Endothelial cell of umbilical vein (primary cell): ENCODE data around the gene EEF1A1. TPM values are rescaled to one million over a fixed set of nuclear protein-coding genes. Genes with fewer than 3 reads are reported as not detected.

Experiments used
- BruUV-seq: library from RNA; stranded (reverse); fragments of 400-500 nt; replicated peaks from 2 replicates; lab custom pipeline; 2021; lab: Mats Ljungman, UMichigan
- CTCF ChIA-PET: fragments of 300-600, 350-600 bp; sonication (Branson Sonifier 250); formaldehyde crosslinking; loops from one replicate; lab custom pipeline; 2021; ENCODE audit warnings: antibody characterized with exemption, inconsistent platforms; lab: Charles Lee
- POLR2A ChIA-PET: fragments of 300-600, 350-600 bp; sonication (Branson Sonifier 250); formaldehyde crosslinking; loops from one replicate; lab custom pipeline; 2021; ENCODE audit warnings: antibody characterized with exemption, inconsistent platforms; lab: Charles Lee
- DNase-seq: peaks from one replicate; pipeline ENCODE4 v3.0.0-alpha.2; 2011; ENCODE audit warnings: low read depth, low spot score
- FAIRE-seq: peaks from 2 replicates; lab custom pipeline; 2011; peaks lifted over from hg19 to GRCh38; lab: Jason Lieb, UNC
- H2AFZ ChIP-seq: 2 replicates; pipeline ENCODE4 v1.6.0; 2012; ENCODE audit warnings: low read depth, low read length, control low read depth, inconsistent platforms
- H3K27ac ChIP-seq: 2 replicates; pipeline ENCODE4 v1.5.1; 2011; ENCODE audit warnings: low read depth, mild to moderate bottlenecking, control low read depth, low read length, moderate library complexity; ENCODE audit not compliant: insufficient read depth
- H3K27me3 ChIP-seq, 2 experiments: 2 replicates each; pipeline versions ENCODE4 v1.6.0 to v1.6.1; 2011; ENCODE audit warnings: low read length in 2 of 2, mixed read lengths in 1 of 2; ENCODE audit not compliant: control insufficient read depth in 2 of 2, insufficient read depth in 2 of 2
- H3K36me3 ChIP-seq, 2 experiments: 2 replicates in 1 of 2; 3 replicates in 1 of 2; pipeline ENCODE4 v1.5.1; 2011; ENCODE audit warnings: low read length in 2 of 2, mild to moderate bottlenecking in 1 of 2, moderate library complexity in 1 of 2; ENCODE audit not compliant: control insufficient read depth in 2 of 2, insufficient read depth in 2 of 2; ENCODE audit errors: extremely low read depth in 1 of 2
- H3K4me1 ChIP-seq: 3 replicates; pipeline ENCODE4 v1.5.1; 2011; ENCODE audit warnings: mild to moderate bottlenecking, low read length; ENCODE audit not compliant: control insufficient read depth, insufficient read depth; ENCODE audit errors: extremely low read depth
- H3K4me2 ChIP-seq: 2 replicates; pipeline ENCODE4 v1.6.1; 2011; ENCODE audit warnings: low read length, control low read depth, mixed read lengths; ENCODE audit not compliant: insufficient read depth
- H3K4me3 ChIP-seq, 3 experiments: fragments of 200-600 bp in 1 of 3; sonication (generic), shearing (Covaris generic) in 1 of 3; replicated peaks in 1 of 3; 2 replicates each; pipeline ENCODE4 v1.5.1; 2011 to 2016; ENCODE audit warnings: control low read depth in 3 of 3, low read length in 3 of 3, mild to moderate bottlenecking in 2 of 3, inconsistent platforms in 1 of 3, low read depth in 1 of 3, moderate library complexity in 1 of 3; ENCODE audit not compliant: insufficient read depth in 1 of 3
- H3K79me2 ChIP-seq: 2 replicates; pipeline ENCODE4 v1.6.0; 2012; ENCODE audit warnings: low read length, inconsistent platforms; ENCODE audit not compliant: control insufficient read depth, insufficient read depth
- H3K9ac ChIP-seq: replicated peaks from 2 replicates; pipeline ENCODE3; 2011; ENCODE audit warnings: low read length, control low read depth; ENCODE audit not compliant: insufficient read depth; ENCODE audit errors: extremely low read depth
- H3K9me1 ChIP-seq: replicated peaks from 3 replicates; pipeline ENCODE4 v1.6.0; 2011; ENCODE audit warnings: mild to moderate bottlenecking, low read length; ENCODE audit not compliant: control insufficient read depth, insufficient read depth; ENCODE audit errors: extremely low read depth
- H3K9me3 ChIP-seq: replicated peaks from 2 replicates; pipeline ENCODE4 v1.5.1; 2012; ENCODE audit warnings: low read length, inconsistent platforms; ENCODE audit not compliant: control insufficient read depth, insufficient read depth
- H4K20me1 ChIP-seq: replicated peaks from 2 replicates; pipeline ENCODE3; 2011; ENCODE audit warnings: mild to moderate bottlenecking, low read length; ENCODE audit not compliant: control insufficient read depth, insufficient read depth; ENCODE audit errors: extremely low read depth
- EZH2 ChIP-seq: IDR thresholded peaks from 2 replicates; pipeline ENCODE4 v1.6.1; 2012; ENCODE audit warnings: borderline replicate concordance, low read depth, mild to moderate bottlenecking, moderate library complexity, low read length, inconsistent platforms; ENCODE audit not compliant: severe bottlenecking
- FOS ChIP-seq: IDR thresholded peaks from 2 replicates; pipeline ENCODE4 v1.6.1; 2011; ENCODE audit warnings: mild to moderate bottlenecking, low read length, moderate library complexity, borderline replicate concordance; ENCODE audit not compliant: insufficient read depth
- GATA2 ChIP-seq: IDR thresholded peaks from 2 replicates; pipeline ENCODE4 v1.7.0; 2011; ENCODE audit warnings: low read depth, mild to moderate bottlenecking, moderate library complexity, mixed read lengths, low read length; ENCODE audit not compliant: insufficient read length, insufficient read depth
- JUN ChIP-seq: IDR thresholded peaks from 2 replicates; pipeline ENCODE4 v1.6.1; 2011; ENCODE audit warnings: borderline replicate concordance, low read depth; ENCODE audit not compliant: insufficient read length, insufficient read depth
- MYC ChIP-seq: IDR thresholded peaks from one replicate; pipeline ENCODE4 v1.6.1; 2011; ENCODE audit warnings: mild to moderate bottlenecking, low read depth, low read length
- POLR2A ChIP-seq: IDR thresholded peaks from 2 replicates; pipeline ENCODE4 v1.6.1; 2012; ENCODE audit warnings: low read depth, mild to moderate bottlenecking, control low read depth, low read length
- POLR2AphosphoS5 ChIP-seq: IDR thresholded peaks from 2 replicates; pipeline ENCODE4 v1.6.1; 2012; ENCODE audit warnings: low read depth, mild to moderate bottlenecking, control low read depth, low read length, moderate library complexity; ENCODE audit not compliant: insufficient read depth
- dilution Hi-C: fragments of 300-500 bp; cut with MboI; formaldehyde crosslinking; loops from one replicate; pipeline ENCODE4 v1.15.0; 2019; ENCODE audit warnings: low sequenced_read_pairs; ENCODE audit not compliant: extremely low pct_ligation_motif_present
- intact Hi-C: fragments of 100-400 bp; cut with micrococcal nuclease; formaldehyde crosslinking; loops from one replicate; pipeline ENCODE4 v1.10.0; 2022
- polyA plus RNA-seq, 4 experiments: library from polyadenylated mRNA; depleted of rRNA in 3 of 4; stranded (reverse) in 3 of 4; unstranded in 1 of 4; fragments of >200 nt; gene quantifications; 2 replicates each; pipeline versions ENCODE4 v1.2.1 to v1.2.3, GENCODE V29; 2011 to 2012; ENCODE audit warnings: missing spikeins in 1 of 4
- total RNA-seq: library from RNA; stranded (reverse); gene quantifications from 2 replicates; pipeline ENCODE4 v1.2.3, GENCODE V29; 2021
- TF ChIP-seq, protein P1 (sequence below): IDR thresholded peaks from 2 replicates; pipeline ENCODE4 v1.6.1; 2011; ENCODE audit not compliant: insufficient read depth, insufficient read length
- TF ChIP-seq, protein P2 (sequence below), 2 donors: IDR thresholded peaks; 1 replicate in 1 of 2; 2 replicates in 1 of 2; pipeline ENCODE4 v1.5.1; 2011; ENCODE audit warnings: low read length in 2 of 2, mild to moderate bottlenecking in 2 of 2, moderate library complexity in 2 of 2, control low read depth in 1 of 2, inconsistent platforms in 1 of 2, low read depth in 1 of 2; ENCODE audit not compliant: insufficient read depth in 1 of 2; ENCODE audit errors: extremely low read depth in 1 of 2

The EEF1A1 gene
- total and polyA plus RNA-seq, 2 donors (not counting 3 experiments of a cell fraction or from before 2014, with no cell fraction given) = 9,186 to 11,104 TPM

GRCh38 chr6:73504160-73504559 lies 16.7 kb downstream of the EEF1A1 start:
- Histone ChIP-seq H3K9ac (no peak overlapping the region), H3K4me3 (no peak overlapping the region), H3K27ac (no peak overlapping the region), H2AFZ (no peak overlapping the region), H3K9me1 (no peaks in the 10 kb centered on the region), H3K4me2 (no peak overlapping the region), H3K36me3 (peaks cover 1 to 10% of the 10 kb centered on the region in 2 experiments), H3K4me1 (no peaks in the 10 kb centered on the region), H3K27me3 (no peaks in the 10 kb centered on the region), H4K20me1 (no peaks in the 10 kb centered on the region), H3K79me2 (no peaks in the 10 kb centered on the region), H3K9me3 (no peaks in the 10 kb centered on the region)
- BruUV-seq = no TSS peak
- DNase-seq = no peak
- no peak for TF ChIP-seq GATA2
- TF ChIP-seq, protein P1, sequence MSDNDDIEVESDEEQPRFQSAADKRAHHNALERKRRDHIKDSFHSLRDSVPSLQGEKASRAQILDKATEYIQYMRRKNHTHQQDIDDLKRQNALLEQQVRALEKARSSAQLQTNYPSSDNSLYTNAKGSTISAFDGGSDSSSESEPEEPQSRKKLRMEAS = no peak
- TF ChIP-seq POLR2AphosphoS5 = no peak
- TF ChIP-seq MYC = no peak
- TF ChIP-seq EZH2 = no peak
- TF ChIP-seq JUN = no peak
- no peak for TF ChIP-seq FOS
- no peak for TF ChIP-seq POLR2A
- TF ChIP-seq, protein P2, sequence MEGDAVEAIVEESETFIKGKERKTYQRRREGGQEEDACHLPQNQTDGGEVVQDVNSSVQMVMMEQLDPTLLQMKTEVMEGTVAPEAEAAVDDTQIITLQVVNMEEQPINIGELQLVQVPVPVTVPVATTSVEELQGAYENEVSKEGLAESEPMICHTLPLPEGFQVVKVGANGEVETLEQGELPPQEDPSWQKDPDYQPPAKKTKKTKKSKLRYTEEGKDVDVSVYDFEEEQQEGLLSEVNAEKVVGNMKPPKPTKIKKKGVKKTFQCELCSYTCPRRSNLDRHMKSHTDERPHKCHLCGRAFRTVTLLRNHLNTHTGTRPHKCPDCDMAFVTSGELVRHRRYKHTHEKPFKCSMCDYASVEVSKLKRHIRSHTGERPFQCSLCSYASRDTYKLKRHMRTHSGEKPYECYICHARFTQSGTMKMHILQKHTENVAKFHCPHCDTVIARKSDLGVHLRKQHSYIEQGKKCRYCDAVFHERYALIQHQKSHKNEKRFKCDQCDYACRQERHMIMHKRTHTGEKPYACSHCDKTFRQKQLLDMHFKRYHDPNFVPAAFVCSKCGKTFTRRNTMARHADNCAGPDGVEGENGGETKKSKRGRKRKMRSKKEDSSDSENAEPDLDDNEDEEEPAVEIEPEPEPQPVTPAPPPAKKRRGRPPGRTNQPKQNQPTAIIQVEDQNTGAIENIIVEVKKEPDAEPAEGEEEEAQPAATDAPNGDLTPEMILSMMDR (IDR thresholded peaks at IDR 0.05; ENCODE audit: extremely low read depth in 1 of 2, insufficient read depth in 1 of 2, low read depth in 1 of 2, low read length in 2 of 2) = no peak
- dilution Hi-C loops (no loop called here), intact Hi-C loops (no loop called here)
- no peak for FAIRE-seq
- ChIA-PET POLR2A (no interaction called here), CTCF (interaction anchor here (1.0 to 1.8 kb wide), 2 partner anchors 9 to 11 kb away, joined by 3 to 5 read pairs; no protein-coding TSS in a partner anchor)
